Nucleus accumbens (tissue), 56 donors: ENCODE data around the gene RBBP8NL.
"Not testable (repeated sequence)": the region's sequence is repeated elsewhere in the genome, so short reads cannot be mapped to it uniquely, and the experiment has no call there.

Experiments
- DNase-seq, 56 donors: peaks; one replicate each; lab custom pipeline; 2025; lab: John Stamatoyannopoulos, UW

Gene RBBP8NL

GRCh38 chr20:62446481-62446880 is 19.1 kb upstream of the RBBP8NL start:
- DNase-seq = no peak

GRCh38 chr20:62445553-62446340 is 18.4 kb upstream of the RBBP8NL start:
- DNase-seq = no peak

- no peak for DNase-seq
Observed at GRCh38 chr20:62444286-62444685, 16.9 kb upstream of the RBBP8NL start.

- DNase-seq = no peak
Observed at GRCh38 chr20:62441987-62442539, 14.7 kb upstream of the RBBP8NL start.

- DNase-seq = no peak
Observed at GRCh38 chr20:62439218-62439617, 11.9 kb upstream of the RBBP8NL start.

GRCh38 chr20:62437927-62438326 is 10.6 kb upstream of the RBBP8NL start:
- DNase-seq = peak in 2 of 56 donors; percentile 6 to 15

- no peak for DNase-seq
Observed at GRCh38 chr20:62437496-62437895, 10.2 kb upstream of the RBBP8NL start.

- no peak for DNase-seq
Observed at GRCh38 chr20:62436692-62437091, 9.4 kb upstream of the RBBP8NL start.

GRCh38 chr20:62433658-62434497 is 6.5 kb upstream of the RBBP8NL start:
- DNase-seq = peak in 18 of 56 donors; percentile 3 to 55 (median 24)

GRCh38 chr20:62430866-62431447 is 3.6 kb upstream of the RBBP8NL start:
- DNase-seq = no peak

GRCh38 chr20:62430311-62430853 is 3.0 kb upstream of the RBBP8NL start:
- no peak for DNase-seq

GRCh38 chr20:62429455-62430310 is 2.3 kb upstream of the RBBP8NL start:
- DNase-seq = no peak

- DNase-seq = no peak
Observed at GRCh38 chr20:62428396-62429295, 1.3 kb upstream of the RBBP8NL start.

GRCh38 chr20:62428002-62428372 is 648 bp upstream of the RBBP8NL start:
- no peak for DNase-seq

- DNase-seq = no peak
Observed at GRCh38 chr20:62426699-62427131, 624 bp downstream of the RBBP8NL start.

GRCh38 chr20:62426059-62426348 is 1.3 kb downstream of the RBBP8NL start:
- not testable (repeated sequence) for DNase-seq

- DNase-seq = no peak
Observed at GRCh38 chr20:62425281-62426058, 1.9 kb downstream of the RBBP8NL start.
